NCI-H1092 (cell line): Measurements from ENCODE around the gene FAM200C.
"Not testable (repeated sequence)": the region's sequence is repeated elsewhere in the genome, so short reads cannot be mapped to it uniquely, and the experiment has no call there.

ENCODE experiments used
- DNase-seq: peaks from one replicate; lab custom pipeline; 2025; lab: John Stamatoyannopoulos, UW

FAM200C gene

GRCh38 chr5:160399402-160400353 is at the start of gene FAM200C:
TSS of gene FAM200C (minus strand) at chr5:160400054. CDS start at chr5:160395490, 4,564 bp downstream.
- DNase-seq: peak; percentile 80

- no peak for DNase-seq
These were observed 49.6 kb upstream of the FAM200C start for GRCh38 chr5:160449458-160449857.

GRCh38 chr5:160448886-160449285 is 49.0 kb upstream of the FAM200C start:
- DNase-seq: no peak

GRCh38 chr5:160445751-160446150 is 45.9 kb upstream of the FAM200C start:
- no peak for DNase-seq

DNA sequence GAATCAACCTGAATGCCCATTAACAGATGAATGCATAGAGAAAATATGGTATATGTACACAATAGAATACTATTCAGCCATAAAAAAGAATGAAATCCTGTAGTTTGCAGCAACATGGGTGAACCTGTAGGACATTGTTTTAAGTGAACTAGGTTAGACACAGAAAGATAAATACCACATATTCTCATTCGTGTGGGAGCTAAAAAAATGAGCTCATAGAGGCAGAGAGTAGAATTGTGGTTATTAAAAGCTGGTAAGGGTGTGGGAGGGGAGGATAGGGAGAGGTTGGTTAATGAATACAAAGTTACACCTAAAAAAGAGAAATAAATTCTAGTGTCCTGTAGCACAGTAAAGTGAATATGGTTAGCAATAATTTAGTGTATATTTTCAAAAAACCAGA is 45.3 kb upstream of the FAM200C start:
- DNase-seq: no peak

GRCh38 chr5:160444407-160444806 is 44.6 kb upstream of the FAM200C start:
- no peak for DNase-seq

- DNase-seq: no peak
These were observed 43.1 kb upstream of the FAM200C start for GRCh38 chr5:160442824-160443431.

GRCh38 chr5:160441311-160441781 is 41.5 kb upstream of the FAM200C start:
- no peak for DNase-seq

GRCh38 chr5:160439205-160439600 is 39.3 kb upstream of the FAM200C start:
- peak; percentile 48 for DNase-seq

DNA sequence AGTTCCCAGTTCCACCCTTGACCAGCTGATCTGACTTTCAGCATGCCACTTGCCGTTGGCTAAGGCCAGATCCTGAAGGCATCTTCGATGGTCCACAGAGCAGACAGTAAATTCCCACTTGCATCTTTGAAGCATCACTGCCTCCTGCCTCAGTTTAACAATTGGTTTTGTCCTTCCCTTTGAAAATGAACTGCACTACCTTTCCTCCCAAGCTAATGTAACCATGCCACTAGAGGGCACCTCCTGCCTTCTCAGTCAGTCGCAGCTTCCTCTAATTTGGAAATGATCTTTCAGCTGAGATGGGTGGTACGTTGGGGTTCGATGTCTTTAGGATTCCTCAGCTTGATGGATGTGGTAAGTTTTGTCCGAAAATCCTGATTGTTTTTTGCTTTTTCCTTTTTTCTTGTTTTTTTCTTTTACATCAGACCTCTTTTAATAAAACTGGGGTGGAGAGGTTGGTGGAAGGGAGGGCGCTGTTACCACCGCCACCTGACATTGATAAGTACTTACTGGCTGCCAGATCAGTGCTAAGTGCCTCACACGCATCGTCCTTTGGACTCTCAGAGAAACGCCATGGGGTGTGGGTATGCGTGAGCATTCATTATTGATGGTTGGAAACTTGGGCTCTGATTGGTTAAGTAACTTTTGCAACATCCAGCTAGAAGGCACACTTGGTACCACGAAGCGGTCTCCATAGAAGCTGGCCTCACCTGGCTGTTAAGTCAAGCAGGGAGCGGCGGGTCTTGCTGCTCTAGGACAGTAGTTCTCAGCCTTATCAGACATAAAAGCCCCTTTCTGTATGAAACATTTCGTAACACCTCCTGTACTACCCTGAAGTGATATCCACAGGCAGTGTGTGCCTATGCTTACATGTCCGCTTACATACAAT is 38.7 kb upstream of the FAM200C start:
- peak; percentile 29 for DNase-seq

GRCh38 chr5:160437271-160437670 is 37.4 kb upstream of the FAM200C start:
- no peak for DNase-seq

GRCh38 chr5:160436661-160437060 is 36.8 kb upstream of the FAM200C start:
- DNase-seq: not testable (repeated sequence)

DNA sequence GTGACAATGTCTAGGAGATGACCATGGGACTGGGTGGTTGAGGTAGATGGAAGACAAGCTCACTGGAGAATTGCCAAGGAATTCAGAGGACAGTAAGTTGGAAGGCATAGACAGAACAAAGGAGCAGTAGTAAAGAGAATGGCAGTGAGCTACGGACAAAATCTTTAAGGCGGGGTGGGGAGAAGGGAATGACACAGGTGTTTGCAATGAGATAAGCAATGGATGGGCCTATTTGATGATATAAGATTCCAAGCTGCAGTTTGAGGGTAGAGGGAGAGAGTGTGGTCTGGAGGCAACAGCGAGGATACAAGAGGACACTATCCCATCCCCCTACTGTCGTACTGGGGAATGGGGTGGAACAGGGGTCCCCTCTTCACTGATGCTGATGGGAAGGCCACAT is 36.2 kb upstream of the FAM200C start:
- DNase-seq: no peak

GRCh38 chr5:160435532-160435931 is 35.7 kb upstream of the FAM200C start:
- DNase-seq: no peak

DNA sequence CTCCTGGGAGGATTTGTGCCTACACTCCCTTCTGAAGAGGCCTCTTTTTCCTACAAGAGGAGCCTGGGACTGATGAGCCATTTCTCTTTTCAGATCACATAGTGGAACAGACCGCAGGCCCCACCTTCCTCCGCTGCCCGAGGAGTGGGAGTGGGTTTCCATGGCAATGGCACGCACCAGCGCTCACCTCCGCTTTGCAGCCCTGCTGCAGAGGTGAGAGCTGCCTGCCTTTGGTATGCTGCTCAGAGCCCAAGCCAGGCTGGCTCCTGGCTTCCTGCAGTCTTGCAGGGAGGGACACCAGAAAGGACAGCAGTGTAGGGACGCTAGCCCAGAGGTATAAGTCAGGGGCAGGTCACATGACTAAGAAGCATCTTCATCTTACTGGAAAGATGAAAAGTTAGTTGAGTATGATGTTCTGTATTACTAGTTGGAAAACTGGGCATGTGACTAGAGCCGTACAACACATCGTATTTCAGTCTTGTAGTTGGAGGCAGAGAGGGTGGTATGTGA is 34.2 kb upstream of the FAM200C start:
- peak; percentile 4 for DNase-seq

DNA sequence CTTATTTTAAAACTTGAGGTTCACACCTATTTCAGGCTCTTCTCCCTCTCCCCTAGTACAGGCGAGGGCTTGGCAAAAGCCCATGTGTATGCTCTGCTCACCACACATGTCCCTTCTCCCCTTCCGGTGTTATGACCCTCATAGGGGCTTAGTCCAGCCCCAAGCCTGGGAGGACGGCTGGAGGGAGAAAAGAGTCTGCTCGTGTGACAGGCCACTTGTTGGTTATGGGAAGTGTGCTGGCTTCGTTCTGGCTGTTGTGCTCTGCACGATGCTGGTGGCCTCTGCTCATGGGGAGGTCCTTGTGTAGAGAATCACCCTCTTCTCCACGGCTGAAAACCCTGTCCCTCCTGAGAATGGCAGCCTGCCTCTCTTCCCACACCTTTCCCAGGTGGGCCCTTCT is 32.9 kb upstream of the FAM200C start:
- no peak for DNase-seq

GRCh38 chr5:160432196-160432595 is 32.3 kb upstream of the FAM200C start:
- no peak for DNase-seq

DNA sequence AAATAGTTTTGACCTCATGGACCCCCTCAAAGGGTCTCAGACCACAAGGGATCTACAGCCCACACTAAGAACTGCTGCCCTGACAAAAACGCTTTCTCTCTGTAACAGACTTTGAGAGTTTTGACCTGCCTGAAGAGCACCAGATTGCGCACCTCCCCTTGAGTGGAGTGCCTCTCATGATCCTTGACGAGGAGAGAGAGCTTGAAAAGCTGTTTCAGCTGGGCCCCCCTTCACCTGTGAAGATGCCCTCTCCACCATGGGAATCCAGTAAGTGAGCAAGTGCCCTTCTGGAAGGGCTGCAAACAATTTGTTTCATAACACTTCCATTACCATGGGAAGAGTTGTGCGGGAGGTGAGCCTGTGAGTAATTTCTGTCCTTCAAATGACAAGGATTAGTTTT is 27.8 kb upstream of the FAM200C start:
- DNase-seq: no peak

GRCh38 chr5:160423099-160423498 is 23.2 kb upstream of the FAM200C start:
- DNase-seq: no peak

GRCh38 chr5:160421625-160422258 is 21.9 kb upstream of the FAM200C start, which contains the start of gene PTTG1:
TSS of gene PTTG1 (plus strand) at chr5:160421855. CDS start at chr5:160422313, 458 bp downstream.
- DNase-seq: peak; percentile 91

DNA sequence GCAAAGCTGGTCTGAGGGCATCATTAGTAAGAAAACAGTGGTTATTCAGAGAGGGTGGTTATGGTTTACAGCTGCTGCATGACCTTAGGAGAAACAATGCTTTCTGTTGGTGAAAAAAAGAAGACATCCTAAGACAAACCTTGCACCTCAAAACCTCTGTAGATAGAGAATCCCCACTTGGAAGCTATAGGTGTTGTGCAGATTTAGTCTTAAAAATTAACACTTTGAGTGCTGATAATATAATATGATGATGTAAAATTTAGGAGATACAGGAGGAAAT is 20.4 kb upstream of the FAM200C start:
- no peak for DNase-seq
